AML-193 (cell line): Measurements from ENCODE around the gene IQCN.

Experiments
- DNase-seq, 2 experiments: peaks; one replicate each; lab custom pipeline; 2025; lab: John Stamatoyannopoulos, UW

The IQCN gene

DNA sequence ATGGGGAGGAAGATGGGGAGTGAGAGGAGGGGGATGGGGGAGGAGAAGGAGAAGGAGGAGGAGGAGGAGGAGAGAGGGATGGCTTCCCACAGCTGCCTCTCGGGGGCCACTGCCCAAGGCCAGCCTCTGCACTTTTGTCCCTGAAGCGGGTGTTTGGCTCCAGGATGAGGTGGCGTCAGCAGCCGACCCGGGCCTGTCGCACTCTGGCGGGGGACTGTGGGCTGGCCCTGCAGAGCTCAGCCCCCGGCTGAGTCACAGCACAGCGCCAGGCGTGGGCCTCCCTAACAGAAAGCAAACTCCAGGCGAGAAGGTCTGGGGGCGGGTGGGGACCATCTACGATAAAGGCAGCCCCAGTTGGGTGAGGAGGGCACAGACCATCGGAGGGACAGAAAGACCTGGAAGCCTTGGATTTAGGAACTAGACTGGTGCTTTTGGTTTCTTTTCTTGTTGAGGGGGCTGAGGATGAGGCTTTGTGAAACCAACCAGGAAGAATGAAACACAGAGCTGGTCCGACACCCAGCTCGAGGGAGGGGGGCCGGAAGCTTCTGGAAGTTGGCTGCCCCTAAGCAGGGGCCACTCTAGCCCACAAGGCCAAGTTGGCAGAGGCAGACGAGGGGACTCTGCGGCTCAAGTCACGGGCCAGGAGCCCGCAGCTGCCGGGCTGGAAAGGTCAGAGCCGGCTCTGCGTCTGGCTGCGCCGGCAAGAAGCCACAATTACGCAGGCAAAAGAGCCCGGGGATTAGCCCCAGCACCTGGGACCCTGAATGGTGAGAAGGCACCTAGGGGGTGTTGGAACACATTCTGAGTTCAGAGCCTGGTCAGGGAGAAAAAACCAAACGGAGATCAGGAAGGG lies 30.4 kb upstream of the IQCN start:
- DNase-seq = peak; percentile 42 to 60

DNA sequence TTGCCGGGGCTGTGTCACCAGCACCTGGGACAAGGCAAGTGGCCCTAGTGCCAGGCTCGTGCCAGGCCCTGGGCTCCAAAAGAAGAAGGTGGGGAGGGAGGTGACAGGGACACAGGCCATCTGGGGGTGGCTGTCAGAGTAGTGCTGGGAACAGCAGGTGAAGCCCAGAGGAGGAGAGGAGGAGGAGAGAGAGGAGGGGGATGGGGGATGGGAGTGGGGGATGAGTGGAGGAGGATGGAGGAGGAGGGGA lies 29.9 kb upstream of the IQCN start:
- no peak for DNase-seq

DNA sequence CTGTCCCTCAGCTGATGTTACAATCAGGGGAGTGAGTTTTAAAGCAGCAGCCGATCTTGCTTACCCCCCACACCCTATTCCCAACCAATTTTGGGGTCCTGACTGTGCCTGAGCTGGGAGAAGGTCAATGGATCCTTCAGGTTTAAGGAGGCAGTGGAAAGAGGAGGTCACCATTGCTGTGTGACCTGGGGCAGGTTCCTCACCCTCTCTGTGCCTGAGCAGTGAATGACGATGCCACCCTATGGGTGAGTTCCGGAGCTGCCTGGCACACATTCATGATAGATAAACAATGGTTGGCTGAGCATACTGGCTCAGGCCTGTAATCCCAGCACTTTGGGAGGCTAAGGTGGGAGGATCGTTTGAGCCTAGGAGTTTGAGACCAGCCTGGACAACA lies 27.5 kb upstream of the IQCN start:
- no peak for DNase-seq

DNA sequence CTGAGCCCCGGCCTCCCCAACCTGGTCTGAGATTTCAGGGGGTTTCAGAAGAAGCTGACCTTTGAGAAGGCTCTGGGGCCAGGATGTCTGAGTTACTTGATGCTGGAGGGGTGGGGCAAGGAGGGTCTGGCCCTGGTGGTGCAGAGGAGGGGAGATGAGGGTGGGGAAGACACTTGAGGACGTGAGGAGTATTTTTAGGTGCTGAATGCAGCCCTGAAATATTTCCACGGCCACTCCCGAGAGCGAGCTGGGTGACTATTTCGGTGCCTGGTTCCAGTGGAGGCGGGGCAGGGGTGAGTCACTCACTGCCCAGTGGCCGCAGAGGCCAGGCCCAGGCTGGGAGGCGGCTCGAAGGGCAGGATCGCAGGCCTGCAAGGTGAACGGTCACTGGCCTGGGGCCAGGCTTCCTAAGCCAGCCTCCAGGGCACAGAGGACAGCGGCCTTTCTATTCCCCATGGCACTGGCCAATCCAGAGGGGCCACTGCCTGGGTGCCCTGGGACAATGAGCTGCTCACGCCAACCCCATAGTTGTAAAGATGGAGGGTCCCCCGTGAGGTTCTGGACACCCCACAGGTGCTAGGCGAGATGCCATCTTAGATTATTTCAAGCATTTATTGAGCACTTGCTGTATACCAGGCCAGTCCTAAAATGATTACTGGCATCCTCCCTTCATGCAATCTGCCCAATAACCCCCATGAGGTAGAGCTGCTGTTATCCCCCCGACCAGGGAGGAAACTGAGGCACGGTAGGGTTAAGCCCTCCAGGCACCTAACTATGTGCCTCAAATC lies 26.9 kb upstream of the IQCN start:
- no peak for DNase-seq

DNA sequence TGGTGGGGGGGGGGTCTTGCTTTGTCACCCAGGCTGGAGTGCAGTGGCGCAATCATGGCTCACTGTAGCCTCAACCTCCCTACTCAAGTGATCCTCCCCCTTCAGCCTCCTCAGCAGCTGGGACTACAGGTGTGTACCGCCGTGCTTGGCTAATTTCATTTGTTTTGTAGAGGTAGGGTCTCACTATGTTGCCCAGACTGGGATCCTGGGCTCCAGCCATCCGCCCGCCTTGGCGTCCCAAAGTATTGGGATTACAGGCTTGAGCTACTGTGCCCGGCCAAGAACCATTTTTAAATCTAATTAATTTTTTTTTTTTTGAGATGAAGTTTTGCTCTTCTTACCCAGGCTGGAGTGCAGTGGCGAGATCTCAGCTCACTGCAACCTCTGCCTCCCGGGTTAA lies 25.4 kb upstream of the IQCN start:
- no peak for DNase-seq

DNA sequence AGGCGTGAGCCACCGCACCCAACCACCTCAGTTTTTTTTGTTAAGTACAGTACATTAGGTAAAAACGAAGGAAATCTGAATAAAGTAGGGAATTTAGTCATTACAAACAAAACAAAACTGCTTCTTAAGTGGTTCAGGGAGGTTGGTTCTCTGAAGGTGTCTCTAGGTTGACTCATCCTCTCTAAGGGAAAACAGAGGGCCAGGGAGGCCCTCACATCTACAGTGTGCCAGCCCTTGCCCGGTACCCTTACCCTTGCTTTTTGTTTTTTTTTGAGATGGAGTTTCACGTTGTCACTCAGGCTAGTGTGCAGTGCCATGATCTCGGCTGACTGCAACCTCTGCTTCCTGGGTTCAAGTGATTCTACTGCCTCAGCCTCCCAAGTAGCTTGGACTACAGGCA lies 24.3 kb upstream of the IQCN start:
- DNase-seq = no peak

DNA sequence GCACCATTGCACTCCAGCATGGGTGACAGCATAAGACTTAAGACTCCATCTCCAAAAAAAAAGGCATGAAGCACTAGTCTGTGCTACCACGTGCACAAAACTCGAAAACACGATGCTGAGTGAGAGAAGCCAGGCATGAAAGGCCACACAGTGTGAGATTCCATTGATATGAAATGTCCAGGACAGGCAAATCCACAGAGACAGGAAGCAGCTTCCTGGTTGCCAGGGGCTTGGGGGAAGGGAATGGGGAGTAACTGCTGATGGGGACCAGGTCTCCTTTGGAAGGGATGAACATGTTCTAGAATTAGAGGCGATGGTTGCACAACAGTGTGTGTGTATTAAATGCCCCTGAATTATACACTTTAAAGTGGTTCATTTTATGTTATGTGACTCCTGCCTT lies 23.1 kb upstream of the IQCN start:
- no peak for DNase-seq

DNA sequence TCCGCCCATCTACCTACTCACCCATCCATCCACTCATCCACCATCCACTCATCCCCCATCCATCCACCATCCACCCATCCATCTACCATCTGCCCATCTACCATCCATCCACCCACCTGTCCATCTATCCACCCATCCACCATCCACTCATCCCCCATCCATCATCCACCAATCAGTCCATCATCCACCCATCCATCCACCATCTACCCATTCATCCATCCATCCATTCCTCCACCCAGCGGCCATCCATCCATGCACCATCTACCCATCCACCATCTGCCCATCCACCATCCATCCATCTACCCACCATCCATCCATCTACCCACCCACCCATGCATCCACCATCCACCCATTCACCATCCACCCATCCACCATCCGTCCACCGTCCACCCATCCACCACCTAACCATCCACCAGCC lies 20.8 kb upstream of the IQCN start:
- no peak for DNase-seq

DNA sequence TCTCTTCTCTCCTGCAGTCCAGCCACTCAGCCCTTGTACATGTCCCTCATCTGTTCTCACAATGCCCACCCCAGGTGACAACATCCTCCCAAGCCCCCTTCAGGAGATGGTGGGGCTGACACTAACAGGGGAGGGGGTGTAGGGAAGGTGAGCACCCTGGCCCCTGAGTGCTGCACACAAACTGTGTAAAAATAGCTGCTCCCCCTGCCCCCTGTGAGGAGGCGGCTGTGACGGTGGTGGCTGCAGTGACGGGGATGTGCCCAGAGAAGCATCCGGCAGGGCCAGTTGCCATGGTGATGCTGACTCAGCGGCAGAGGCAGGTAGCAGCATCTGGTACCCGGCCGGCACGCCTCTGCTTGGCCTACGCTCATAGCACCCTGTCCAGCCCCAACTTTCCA lies 20.2 kb upstream of the IQCN start:
- no peak for DNase-seq

DNA sequence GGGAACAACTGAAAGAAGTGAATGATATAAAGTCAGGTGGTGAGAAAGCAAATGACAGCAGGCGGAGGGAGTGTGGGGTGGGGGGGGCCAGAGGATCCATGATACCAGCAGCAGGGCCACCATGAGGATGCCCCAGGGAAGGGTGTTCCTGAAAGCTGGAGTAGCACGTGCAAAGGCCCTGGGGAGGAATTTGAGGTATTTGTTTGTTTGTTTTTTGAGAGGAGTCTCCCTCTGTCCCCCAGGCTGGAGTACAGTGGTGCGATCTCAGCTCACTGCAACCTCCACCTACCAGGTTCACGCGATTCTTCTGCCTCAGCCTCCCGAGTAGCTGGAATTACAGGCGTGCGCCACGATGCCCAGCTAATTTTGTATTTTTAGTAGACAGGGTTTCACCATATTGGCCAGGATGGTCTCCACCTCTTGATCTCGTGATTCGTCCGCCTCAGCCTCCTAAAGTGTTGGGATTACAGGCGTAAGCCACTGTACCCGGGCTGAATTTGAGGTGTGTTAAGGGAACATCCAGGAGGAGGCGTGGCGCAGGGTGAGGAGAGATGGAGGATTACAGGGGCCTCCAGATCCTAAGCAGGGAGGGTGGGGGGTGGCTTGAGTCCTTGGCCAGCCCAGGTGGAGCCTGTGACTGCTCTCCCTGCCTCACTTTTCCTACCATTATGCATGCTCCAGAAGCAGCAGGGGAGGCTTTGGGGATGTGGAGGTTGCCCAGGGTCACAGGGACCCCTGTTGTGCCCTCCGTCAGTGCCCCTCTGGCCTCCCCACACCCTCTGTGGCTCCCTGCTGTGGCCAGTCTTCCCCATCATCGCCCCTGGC lies 19.6 kb upstream of the IQCN start:
- DNase-seq = no peak

DNA sequence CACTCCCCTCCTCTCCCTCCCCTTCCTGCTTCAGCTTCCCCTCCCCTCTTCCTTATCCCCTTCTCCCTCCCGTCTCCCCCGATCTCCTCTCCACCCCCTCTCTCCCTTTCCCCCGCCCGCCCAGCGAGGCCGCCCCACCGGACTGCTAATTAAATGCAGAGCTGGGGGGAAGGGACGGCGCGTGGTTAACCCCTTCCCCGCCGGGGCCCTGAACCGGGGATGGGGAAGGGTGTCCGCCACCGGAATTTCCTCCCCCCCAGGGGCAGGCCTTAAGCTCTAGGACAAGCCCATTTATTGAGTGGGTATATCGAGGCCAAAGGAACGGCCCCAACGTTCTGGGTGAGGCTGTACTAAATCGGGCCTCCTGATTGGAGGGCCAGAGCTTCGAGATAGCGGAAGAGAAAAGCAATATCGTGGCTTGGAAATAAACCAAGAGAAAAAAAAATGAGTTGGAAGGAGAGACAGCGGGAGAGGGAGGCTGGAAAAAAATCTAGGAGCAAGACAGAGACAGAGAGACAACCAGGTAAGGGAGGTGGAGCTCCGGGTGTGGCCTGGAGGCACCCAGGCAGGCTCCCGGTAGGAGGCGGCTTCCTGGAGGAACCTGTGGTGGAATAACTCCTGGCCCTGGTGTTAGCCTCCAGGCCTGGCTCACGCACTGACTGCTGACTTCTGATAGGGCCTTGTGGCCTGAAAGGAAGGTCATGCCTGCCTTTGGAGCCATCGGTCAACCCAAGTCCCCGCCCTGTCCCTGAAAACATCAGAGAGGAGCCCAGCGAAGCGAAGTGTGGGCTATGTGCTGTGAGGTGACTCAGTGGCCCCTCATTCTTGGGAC lies 18.8 kb upstream of the IQCN start:
- peak; percentile 65 to 73 for DNase-seq

DNA sequence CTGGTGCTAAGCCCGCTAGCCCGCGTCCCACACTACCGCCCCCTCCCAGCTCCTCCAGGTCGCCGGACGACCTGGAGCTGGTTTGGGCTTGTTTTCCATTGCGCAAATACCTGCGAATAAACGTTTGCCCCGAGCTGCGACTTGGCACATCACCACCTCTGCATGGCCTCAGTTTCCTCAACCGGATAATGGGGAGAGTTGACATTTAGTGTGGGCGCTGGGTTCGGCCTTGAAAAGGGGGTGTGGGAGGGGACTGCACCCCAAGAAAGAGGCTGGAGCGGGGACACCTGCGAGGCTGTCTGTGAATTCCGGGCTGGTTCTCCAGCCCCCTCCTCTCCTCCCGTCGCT lies 18.2 kb upstream of the IQCN start:
- no peak for DNase-seq

DNA sequence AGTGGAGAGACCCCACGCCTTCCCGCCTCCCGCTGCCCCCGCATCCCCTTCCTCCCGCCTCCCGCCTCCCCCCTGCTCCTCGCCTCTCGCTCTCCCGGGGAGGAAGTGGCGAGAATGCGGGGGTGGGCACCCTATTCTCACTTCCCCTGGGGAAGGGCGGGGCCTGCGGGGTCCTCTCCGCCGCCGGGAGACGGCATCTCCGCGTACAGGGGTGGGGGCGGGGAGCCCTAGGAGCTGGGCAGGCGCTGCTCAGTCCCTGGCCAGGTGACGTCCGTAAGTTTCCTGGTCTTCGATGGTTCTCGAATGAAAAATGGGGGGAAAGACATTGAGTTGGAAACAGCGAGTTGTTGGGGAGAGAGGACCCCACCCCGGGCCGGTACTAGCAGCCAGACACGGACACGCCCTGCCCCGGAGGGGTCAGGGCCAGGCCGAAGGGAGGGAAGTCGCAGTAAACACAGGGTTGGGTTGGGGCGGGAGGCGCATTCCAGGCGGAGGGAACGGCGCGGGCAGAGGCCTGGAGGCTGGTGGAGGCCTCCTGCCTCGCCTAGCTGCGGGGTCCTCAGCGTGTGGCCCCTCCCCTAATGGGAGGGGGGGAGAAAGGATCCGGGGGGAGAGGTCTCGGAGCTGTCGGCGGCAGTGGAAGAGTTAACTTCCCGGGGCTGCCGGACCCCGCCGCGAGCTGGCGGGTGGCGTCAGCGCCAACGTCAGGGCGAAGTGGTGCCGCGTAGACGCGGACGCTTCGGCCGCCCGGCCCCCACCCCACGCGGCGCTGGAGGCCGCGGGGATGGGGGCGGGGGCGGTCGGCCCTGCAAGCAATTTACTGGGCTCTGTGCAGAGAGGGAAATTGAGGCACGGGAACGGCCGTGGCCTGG lies 17.6 kb upstream of the IQCN start:
- DNase-seq = peak; percentile 64 to 77

DNA sequence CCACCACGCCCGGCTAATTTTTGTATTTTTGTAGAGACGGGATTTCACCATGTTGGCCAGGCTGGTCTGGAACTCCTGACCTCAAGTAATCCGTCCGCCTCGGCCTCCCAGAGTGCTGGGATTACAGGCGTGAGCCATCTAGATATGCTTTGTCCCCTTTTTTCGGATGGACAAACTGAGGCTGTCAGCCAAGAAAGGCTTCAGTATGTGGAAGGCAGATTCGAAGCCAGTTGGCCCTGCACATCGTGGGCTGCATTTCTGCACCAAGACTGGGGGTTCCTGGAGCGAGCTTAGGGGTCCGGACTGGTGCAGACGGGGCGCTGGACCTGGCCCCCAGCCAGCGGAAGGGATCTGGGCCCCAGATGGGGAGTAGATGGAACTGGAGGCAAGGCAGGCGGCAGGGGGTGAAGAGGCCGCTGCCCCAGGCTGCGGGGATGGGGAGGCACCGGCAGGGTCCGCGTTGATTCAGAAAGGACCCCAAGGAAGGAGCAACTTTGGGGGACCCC lies 16.8 kb upstream of the IQCN start:
- DNase-seq = no peak

DNA sequence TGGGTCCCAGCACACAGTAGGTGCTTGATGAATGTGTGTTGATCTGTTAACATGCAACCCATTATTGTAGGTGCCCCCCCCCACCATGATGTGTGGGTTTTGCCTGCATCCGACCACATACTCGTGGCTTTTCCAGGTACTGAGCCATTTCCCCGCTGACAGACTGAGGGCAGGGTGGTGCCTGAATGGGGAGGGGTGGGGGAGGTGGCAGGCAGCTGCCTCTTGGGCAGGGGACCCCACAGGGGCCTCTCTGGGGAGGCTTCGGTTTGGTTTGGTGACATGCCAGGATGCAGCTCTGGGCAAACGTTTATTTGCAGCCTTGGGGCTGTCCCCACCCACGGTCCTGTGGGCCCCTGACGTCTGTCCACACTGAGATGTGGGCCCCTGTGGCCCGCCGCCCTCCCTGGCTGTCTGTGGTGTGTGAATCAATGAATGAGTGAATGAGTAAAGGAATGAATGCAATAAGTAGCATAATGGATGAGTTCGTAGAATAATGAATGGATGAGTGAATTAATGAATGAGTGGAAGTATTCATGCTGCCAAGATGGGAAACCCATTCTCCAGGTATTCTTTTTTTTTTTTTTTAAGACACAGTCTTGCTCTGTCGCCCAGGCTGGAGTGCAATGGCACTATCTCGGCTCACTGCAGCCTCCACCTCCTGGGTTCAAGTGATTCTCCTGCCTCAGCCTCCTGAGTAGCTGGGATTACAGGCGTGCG lies 16.2 kb upstream of the IQCN start:
- peak in 1 of 2 experiments; percentile 5 for DNase-seq

DNA sequence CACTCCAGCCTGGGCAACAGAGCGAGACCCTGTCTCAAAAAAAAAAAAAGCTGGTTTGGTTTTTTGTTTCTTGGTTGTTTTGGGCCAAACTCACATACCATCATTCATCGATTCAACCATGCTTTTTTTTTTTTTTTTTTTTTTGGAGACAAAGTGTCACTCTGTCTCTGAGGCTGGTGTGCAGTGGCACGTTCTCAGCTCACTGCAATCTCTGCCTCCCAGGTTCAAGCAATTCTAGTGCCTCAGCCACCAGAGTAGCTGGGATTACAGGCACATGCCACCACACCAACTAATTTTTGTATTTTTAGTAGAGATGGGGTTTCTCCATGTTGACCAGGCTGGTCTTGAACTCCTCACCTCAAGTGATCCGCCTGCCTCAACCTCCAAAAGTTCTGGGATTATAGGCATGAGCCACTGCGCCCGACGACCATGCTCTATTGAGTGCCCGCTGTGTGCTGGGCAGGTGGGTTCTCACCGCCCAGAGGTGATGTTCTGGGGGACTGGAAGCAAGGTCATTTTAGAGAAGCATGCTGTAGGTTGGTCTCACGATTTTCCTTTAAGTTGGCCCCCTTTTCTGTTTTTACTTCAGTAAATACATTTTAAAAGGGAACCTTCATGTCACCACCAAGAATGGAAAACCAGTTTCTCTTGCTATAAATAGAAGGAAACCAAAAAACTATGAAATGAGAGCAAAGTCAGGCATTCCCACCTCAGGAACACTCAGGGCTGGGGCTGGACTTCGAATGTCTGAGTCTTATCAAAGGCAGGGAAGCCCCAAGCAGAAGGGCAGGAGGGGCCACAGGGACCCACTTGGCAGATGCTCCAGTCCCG lies 15.4 kb upstream of the IQCN start:
- DNase-seq = no peak

DNA sequence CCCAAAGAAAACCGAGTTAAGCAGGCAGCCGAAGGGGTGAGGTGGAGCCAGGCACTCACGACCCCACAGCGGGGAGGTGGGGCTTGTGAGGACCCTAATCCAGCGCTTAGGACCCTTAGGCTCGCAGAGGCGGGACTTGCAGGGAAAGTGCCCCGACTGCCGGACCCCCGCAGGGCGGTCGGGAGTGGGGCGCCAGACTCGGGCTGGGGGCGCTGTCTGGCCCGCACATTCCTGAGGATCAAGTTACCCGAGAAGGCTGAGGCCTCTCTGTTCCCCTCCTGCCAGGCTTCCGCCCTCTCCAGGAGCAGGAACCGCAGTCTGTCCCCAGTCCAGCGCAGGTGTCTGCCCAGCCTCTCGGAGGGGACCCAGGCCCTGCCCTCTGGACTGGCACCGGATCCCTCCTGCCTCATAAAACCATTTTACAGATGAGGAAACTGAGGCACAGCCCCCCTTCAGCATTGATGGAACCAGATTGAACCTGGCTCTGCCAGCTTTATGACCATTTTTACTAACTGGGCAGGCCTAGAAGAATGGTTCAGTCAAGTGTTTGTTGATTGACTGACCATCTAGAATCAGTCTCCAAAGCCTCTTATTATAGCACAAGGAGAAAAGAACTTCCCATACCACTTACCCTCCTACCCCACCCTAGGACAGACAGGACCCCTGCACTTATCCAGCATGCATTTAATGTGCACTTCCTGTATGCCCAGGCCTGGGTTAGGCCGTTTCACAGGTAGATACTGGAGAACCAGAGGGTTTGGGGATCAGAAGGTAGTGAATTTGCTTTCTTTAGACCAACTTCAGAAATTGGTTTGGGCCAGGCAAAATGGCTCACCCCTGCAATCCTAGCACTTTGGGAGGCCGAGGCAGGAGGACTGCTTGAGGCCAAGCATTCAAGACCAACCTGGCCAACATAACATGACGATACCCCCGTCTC lies 13.9 kb upstream of the IQCN start:
- DNase-seq = no peak

DNA sequence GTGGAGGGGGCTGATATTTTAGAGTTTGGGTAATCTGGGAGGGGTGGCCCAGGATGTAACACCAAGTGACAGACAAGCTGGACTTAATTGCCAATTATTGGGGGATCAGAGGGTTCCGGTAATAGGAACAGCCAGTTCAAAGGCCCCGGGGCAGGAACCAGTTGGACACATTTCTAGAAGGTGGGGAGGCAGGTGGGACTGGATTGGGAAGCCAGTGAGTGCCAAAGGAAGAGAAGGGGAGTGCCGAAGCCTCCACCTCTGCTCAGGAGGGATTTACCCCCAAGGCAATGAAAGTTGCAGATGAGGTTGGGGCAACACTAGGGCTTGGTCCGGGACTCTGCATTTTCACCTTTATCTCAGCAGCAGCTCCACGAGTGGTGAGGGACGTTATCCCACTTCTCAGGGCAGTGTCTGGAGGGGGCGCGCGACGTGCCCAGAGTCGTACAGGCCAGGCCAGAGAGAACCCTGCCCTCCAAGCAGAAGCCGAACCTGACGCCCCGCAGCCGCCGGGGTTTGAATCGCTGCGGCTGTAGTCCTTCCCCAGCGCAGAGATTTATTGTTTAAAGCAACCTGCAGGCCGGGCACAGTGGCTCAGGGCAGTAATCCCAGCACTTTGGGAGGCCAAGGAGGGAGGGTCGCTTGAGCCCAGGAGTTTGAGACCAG lies 12.9 kb upstream of the IQCN start:
- no peak for DNase-seq
